GM12801 (cell line): ENCODE measurements around the gene HTR4.

Experiments used
- TF ChIP-seq, protein P1 (sequence below): IDR thresholded peaks from one replicate; pipeline ENCODE4 v1.5.1; 2011; ENCODE audit warnings: control low read depth; ENCODE audit not compliant: insufficient read length; ENCODE audit errors: extremely low read depth

Gene HTR4

DNA sequence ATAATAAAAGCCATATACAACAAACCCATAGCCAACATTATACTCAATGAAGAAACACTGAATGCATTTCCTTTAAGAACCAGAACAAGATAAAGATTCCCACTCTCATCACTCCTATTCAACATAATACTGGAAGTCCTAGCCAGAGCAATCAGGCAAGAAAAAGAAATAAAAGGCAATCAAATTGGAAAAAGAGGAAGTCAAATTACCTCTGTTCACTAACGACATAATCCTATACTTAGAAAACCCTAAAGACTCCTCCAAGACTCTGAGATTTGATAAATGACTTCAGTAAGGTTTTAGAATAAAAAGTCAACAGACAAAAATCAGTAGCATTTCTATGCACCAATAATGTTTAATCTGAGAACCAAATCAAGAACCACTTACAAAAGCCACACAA is 36.6 kb upstream of the HTR4 start:
- TF ChIP-seq, protein P1, sequence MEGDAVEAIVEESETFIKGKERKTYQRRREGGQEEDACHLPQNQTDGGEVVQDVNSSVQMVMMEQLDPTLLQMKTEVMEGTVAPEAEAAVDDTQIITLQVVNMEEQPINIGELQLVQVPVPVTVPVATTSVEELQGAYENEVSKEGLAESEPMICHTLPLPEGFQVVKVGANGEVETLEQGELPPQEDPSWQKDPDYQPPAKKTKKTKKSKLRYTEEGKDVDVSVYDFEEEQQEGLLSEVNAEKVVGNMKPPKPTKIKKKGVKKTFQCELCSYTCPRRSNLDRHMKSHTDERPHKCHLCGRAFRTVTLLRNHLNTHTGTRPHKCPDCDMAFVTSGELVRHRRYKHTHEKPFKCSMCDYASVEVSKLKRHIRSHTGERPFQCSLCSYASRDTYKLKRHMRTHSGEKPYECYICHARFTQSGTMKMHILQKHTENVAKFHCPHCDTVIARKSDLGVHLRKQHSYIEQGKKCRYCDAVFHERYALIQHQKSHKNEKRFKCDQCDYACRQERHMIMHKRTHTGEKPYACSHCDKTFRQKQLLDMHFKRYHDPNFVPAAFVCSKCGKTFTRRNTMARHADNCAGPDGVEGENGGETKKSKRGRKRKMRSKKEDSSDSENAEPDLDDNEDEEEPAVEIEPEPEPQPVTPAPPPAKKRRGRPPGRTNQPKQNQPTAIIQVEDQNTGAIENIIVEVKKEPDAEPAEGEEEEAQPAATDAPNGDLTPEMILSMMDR: no peak

DNA sequence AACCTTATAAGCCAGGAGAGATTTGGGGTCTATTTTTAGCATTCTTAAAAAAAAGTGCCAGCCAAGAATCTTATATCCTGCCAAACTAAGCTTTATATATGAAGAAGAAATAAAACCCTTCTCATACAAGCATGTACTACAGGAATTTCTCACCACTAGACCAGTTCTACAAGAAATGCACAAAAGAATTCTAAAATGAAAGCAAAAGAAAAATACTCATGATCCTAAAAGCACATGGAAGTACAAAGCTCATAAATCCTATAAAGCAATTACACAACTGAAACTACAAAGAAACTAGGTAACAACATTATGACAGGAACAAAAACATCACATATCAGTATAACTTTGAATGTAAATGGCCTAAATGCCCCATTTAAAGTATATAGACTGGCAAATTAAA is 34.5 kb upstream of the HTR4 start:
- TF ChIP-seq, protein P1: no peak

DNA sequence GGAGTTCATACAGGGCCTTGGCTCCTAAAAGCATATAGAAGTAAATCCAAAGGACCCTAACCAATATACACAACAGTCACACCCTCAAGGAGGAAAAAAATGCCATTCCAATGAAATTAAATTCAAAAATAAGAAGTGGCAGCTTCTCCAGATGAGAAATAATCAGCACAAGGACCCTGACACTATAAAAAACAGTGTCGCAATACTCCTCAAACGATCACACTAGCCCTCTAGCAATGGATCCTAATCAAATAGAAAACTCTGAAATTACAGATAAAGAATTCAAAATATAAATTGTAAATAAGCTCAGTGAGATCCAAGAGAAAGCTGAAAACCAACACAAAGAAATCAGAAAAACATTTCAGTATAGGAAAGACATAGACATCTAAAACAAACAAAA is 33.5 kb upstream of the HTR4 start:
- TF ChIP-seq, protein P1: no peak

- TF ChIP-seq, protein P1: no peak
Observed at GRCh38 chr5:148687427-148687826, 33.1 kb upstream of the HTR4 start.

GRCh38 chr5:148686660-148687059 is 32.3 kb upstream of the HTR4 start:
- TF ChIP-seq, protein P1: no peak

DNA sequence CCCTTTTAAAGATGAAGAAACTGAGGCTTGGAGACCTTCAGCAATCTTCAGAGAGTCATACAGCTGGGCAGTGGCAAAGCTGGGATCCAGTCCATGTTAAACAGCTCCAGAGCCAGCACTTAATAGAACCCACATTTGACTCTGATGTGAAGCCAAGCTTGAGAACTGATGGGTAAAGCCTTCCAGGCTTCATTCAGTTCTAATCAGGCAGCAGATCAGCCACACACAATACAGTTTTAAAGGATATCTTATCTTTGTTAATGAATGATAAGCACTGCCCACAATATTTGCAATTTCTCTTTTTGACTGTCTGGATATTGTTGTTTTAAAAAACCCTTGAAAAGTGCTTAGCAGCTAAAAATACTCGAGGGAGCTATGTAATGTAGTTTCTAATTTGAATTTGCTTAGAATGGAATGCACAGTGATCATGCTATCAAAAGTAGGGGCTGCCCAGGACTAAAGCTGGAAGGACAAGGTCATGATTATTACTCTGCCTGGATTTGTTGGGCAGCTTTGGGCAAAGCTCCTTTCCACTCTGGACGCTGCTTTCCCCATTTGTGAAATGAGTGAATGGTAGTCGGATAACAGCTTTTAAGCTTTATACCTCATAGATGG is 31.3 kb upstream of the HTR4 start:
- TF ChIP-seq, protein P1: no peak

- TF ChIP-seq, protein P1: no peak
Observed at GRCh38 chr5:148684528-148684927, 30.2 kb upstream of the HTR4 start.
